ENCODE data around the gene HP. TPM values are rescaled to one million over a fixed set of nuclear protein-coding genes. Genes with fewer than 3 reads are reported as not detected.

HP gene
- total and polyA plus RNA-seq, 2 of the 8 experiments (the other 6 are each of a cell fraction or from before 2014, with no cell fraction given) = not detected

DNA sequence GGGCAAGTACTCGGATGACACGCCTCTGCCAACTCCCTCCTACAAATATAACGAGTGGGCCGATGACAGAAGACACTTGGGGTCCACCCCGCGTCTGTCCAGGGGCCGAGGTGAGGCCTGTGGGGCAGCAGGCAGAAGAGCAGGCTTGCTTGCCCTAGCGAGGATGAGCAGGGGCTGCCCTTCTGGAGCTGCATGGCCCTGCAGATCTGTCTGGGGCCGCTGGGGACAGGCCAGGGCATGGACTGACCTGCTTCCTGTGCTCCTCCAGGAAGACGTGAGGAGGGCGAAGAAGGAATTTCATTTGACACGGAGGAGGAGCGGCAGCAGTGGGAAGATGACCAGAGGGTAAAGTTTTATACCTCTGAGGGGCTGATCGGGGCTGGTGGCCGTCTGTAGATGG lies 44.6 kb downstream of the HP start:
- 84% methylated on average over 15 of the region's 15 CpGs; no CpG with 5 or more reads in 1 of the 2 experiments for WGBS, 2 experiments (ENCODE audit: extremely low coverage in 1 of 2, insufficient coverage in 1 of 2, insufficient read length in 1 of 2, insufficient replicate concordance in 2 of 2, low coverage in 1 of 2, low lambda C conversion rate in 2 of 2, missing lambda C conversion rate in 1 of 2)
- ChIA-PET CTCF (ENCODE audit: partially characterized antibody) (interaction anchor here (0.8 to 11.4 kb wide), 12 partner anchors 10 to 217 kb away, joined by 3 to 108 read pairs (median 4); partner anchors contain the start of gene HPR), POLR2A (ENCODE audit: partially characterized antibody) (interaction anchor here (2.4 kb wide), 1 partner anchor 13 kb away, joined by 8 read pairs; no protein-coding TSS in a partner anchor)
- no peak overlapping the region for H2BK120ac ChIP-seq (replicated peaks; ENCODE audit: low read depth, low read length)
- H3K79me2 ChIP-seq (ENCODE audit: control insufficient read depth in 1 of 2, insufficient read depth in 2 of 2, low read length in 2 of 2) = peaks cover 4 to 25% of the 10 kb centered on the region in 2 experiments
- H3K9me3 ChIP-seq (ENCODE audit: insufficient read depth in 2 of 2, low read depth in 1 of 2, low read length in 1 of 2) = no peaks in the 10 kb centered on the region
- no peak overlapping the region for H4K91ac ChIP-seq (replicated peaks; ENCODE audit: insufficient read length, low read length)
- DNase-seq (ENCODE audit: low read depth in 1 of 2, low spot score in 2 of 2) (no peak), FAIRE-seq (no peak)
- H3K36me3 ChIP-seq (ENCODE audit: control insufficient read depth in 2 of 4, insufficient read depth in 4 of 4, low read length in 3 of 4) = peaks cover 41 to 66% (median 56%) of the 10 kb centered on the region in 4 experiments
- no peak overlapping the region for H3K4me3 ChIP-seq (ENCODE audit: extremely low read depth in 1 of 4, insufficient read depth in 2 of 4, low read depth in 3 of 4, low read length in 4 of 4)
- H3K23me2 ChIP-seq (ENCODE audit: low read depth, low read length) = peaks cover 8% of the 10 kb centered on the region; the same call in 1 of the 2 replicates
- H4K8ac ChIP-seq (ENCODE audit: extremely low read depth, insufficient read depth, low read length) = peak overlapping the region; percentile 12; the same call in 1 of the 2 replicates
- no peaks in the 10 kb centered on the region for H3K27me3 ChIP-seq (replicated peaks in 1 of 4; ENCODE audit: control insufficient read depth in 3 of 4, extremely low read depth in 1 of 4, insufficient read depth in 3 of 4, low read length in 3 of 4)
- no peak overlapping the region for H2AFZ ChIP-seq (ENCODE audit: low read length)
- no peak overlapping the region for H2BK20ac ChIP-seq (ENCODE audit: low read length)
- no peak overlapping the region for H4K5ac ChIP-seq (ENCODE audit: insufficient read length, low read depth, low read length)
- H3K4me2 ChIP-seq (ENCODE audit: insufficient read depth in 1 of 2, low read depth in 2 of 2, low read length in 2 of 2) = no peak overlapping the region
- no peak overlapping the region for H3K18ac ChIP-seq (ENCODE audit: extremely low read depth, low read length)
- H2AK5ac ChIP-seq (ENCODE audit: low read depth, low read length) = no peak overlapping the region
- no peak overlapping the region for H3K27ac ChIP-seq (ENCODE audit: low read depth, low read length)
- H2BK15ac ChIP-seq (ENCODE audit: low read length) = no peak overlapping the region
- no peak overlapping the region for H3K4ac ChIP-seq (replicated peaks; ENCODE audit: insufficient read length, low read depth, low read length)
- peaks cover 8 to 15% of the 10 kb centered on the region in 2 experiments for H4K20me1 ChIP-seq (replicated peaks in 1 of 2; ENCODE audit: control insufficient read depth in 1 of 2, insufficient read depth in 2 of 2, low read length in 2 of 2)
- H2BK12ac ChIP-seq (ENCODE audit: low read depth, low read length) = no peak overlapping the region
- H3K23ac ChIP-seq (ENCODE audit: insufficient read length) = no peak overlapping the region
- no peak overlapping the region for H3K14ac ChIP-seq (ENCODE audit: insufficient read length)
- H2BK5ac ChIP-seq (ENCODE audit: low read depth, low read length) = no peak overlapping the region
- H3K56ac ChIP-seq (replicated peaks; ENCODE audit: insufficient read length, low read depth, low read length) = no peak overlapping the region
- no peak for TF ChIP-seq BACH1 (IDR thresholded peaks at IDR 0.05; ENCODE audit: low read length)
- no peak overlapping the region for H3K9ac ChIP-seq (replicated peaks in 1 of 4; ENCODE audit: extremely low read depth in 1 of 4, low read depth in 3 of 4, low read length in 3 of 4)
- H3K79me1 ChIP-seq (ENCODE audit: low read depth, low read length) = peaks cover 6% of the 10 kb centered on the region; the same call in 1 of the 2 replicates
- no peaks in the 10 kb centered on the region for H3K4me1 ChIP-seq (replicated peaks in 1 of 4; ENCODE audit: control insufficient read depth in 3 of 4, insufficient read depth in 4 of 4, low read length in 3 of 4)

All from H1 (cell line).